H1 (cell line): Measurements from ENCODE around the gene NHS. TPM values are rescaled to one million over a fixed set of nuclear protein-coding genes. Genes with fewer than 3 reads are reported as not detected.

Source experiments
- CTCF ChIA-PET: fragments of 300-600 bp; sonication (Branson Sonifier 250); formaldehyde crosslinking; loops from one replicate; lab custom pipeline; 2021; ENCODE audit not compliant: partially characterized antibody; lab: Charles Lee
- POLR2A ChIA-PET: fragments of 300-600 bp; sonication (Branson Sonifier 250); formaldehyde crosslinking; loops from one replicate; lab custom pipeline; 2021; ENCODE audit warnings: inconsistent platforms; ENCODE audit not compliant: partially characterized antibody; lab: Charles Lee
- DNase-seq, 2 experiments: peaks; one replicate each; pipeline versions ENCODE4 v3.0.0 to v3.0.0-alpha.2; 2010 to 2022; ENCODE audit warnings: low spot score in 2 of 2, low read depth in 1 of 2, mixed read lengths in 1 of 2
- FAIRE-seq: peaks from 2 replicates; lab custom pipeline; 2011; peaks lifted over from hg19 to GRCh38; lab: Jason Lieb, UNC
- H2AFZ ChIP-seq: 2 replicates; pipeline ENCODE4 v1.8.1; 2012; ENCODE audit warnings: low read length, inconsistent platforms
- H2AK5ac ChIP-seq: 2 replicates; pipeline ENCODE4 v1.6.1; 2013; ENCODE audit warnings: low read depth, low read length
- H2BK120ac ChIP-seq: replicated peaks from 2 replicates; pipeline ENCODE3; 2013; ENCODE audit warnings: low read depth, low read length, inconsistent platforms
- H2BK12ac ChIP-seq: 2 replicates; pipeline ENCODE4 v1.6.1; 2013; ENCODE audit warnings: low read depth, low read length
- H2BK15ac ChIP-seq: 2 replicates; pipeline ENCODE4 v1.6.1; 2013; ENCODE audit warnings: low read length
- H2BK20ac ChIP-seq: 2 replicates; pipeline ENCODE4 v1.6.1; 2013; ENCODE audit warnings: low read length
- H2BK5ac ChIP-seq: 2 replicates; pipeline ENCODE4 v1.6.1; 2013; ENCODE audit warnings: low read depth, low read length
- H3K14ac ChIP-seq: 2 replicates; pipeline ENCODE4 v1.6.1; 2013; ENCODE audit warnings: inconsistent platforms; ENCODE audit not compliant: insufficient read length
- H3K18ac ChIP-seq: 2 replicates; pipeline ENCODE4 v1.6.1; 2013; ENCODE audit warnings: low read length; ENCODE audit errors: extremely low read depth
- H3K23ac ChIP-seq: 2 replicates; pipeline ENCODE4 v1.6.1; 2013; ENCODE audit warnings: inconsistent platforms; ENCODE audit not compliant: insufficient read length
- H3K23me2 ChIP-seq: 2 replicates; pipeline ENCODE4 v1.6.1; 2013; ENCODE audit warnings: low read depth, low read length
- H3K27ac ChIP-seq: 2 replicates; pipeline ENCODE4 v1.6.1; 2011; ENCODE audit warnings: low read depth, low read length, inconsistent platforms
- H3K27me3 ChIP-seq, 4 experiments: replicated peaks in 1 of 4; 1 replicate in 1 of 4; 2 replicates in 3 of 4; pipeline versions ENCODE4 v1.6.1 to v1.8.1; 2011 to 2013; ENCODE audit warnings: low read length in 3 of 4, mild to moderate bottlenecking in 3 of 4, inconsistent platforms in 2 of 4, mixed read lengths in 2 of 4, moderate library complexity in 1 of 4; ENCODE audit not compliant: control insufficient read depth in 3 of 4, insufficient read depth in 3 of 4; ENCODE audit errors: extremely low read depth in 1 of 4
- H3K36me3 ChIP-seq, 4 experiments: 2 replicates each; pipeline versions ENCODE4 v1.6.1 to v1.8.1; 2011 to 2013; ENCODE audit warnings: mild to moderate bottlenecking in 4 of 4, low read length in 3 of 4, moderate library complexity in 2 of 4, control low read depth in 1 of 4, inconsistent platforms in 1 of 4; ENCODE audit not compliant: insufficient read depth in 4 of 4, control insufficient read depth in 2 of 4
- H3K4ac ChIP-seq: replicated peaks from 2 replicates; pipeline ENCODE3; 2013; ENCODE audit warnings: low read length, low read depth, mixed read lengths, inconsistent platforms; ENCODE audit not compliant: insufficient read length
- H3K4me1 ChIP-seq, 4 experiments: replicated peaks in 1 of 4; 1 replicate in 1 of 4; 2 replicates in 3 of 4; pipeline versions ENCODE4 v1.6.1 to v1.8.1; 2011 to 2013; ENCODE audit warnings: low read length in 3 of 4, inconsistent platforms in 2 of 4, mixed read lengths in 1 of 4; ENCODE audit not compliant: insufficient read depth in 4 of 4, control insufficient read depth in 3 of 4
- H3K4me2 ChIP-seq, 2 experiments: 2 replicates each; pipeline versions ENCODE4 v1.6.1 to v1.8.1; 2011 to 2013; ENCODE audit warnings: low read depth in 2 of 2, low read length in 2 of 2, control low read depth in 1 of 2, inconsistent platforms in 1 of 2, mild to moderate bottlenecking in 1 of 2; ENCODE audit not compliant: insufficient read depth in 1 of 2
- H3K4me3 ChIP-seq, 4 experiments: fragments of 200-600, 300-600 bp in 1 of 4; sonication (generic), shearing (Covaris generic), sonication (Bioruptor Twin) in 1 of 4; 2 replicates each; pipeline versions ENCODE4 v1.5.1 to v1.8.1; 2011 to 2016; ENCODE audit warnings: low read length in 4 of 4, low read depth in 3 of 4, control low read depth in 2 of 4, inconsistent platforms in 2 of 4, mild to moderate bottlenecking in 2 of 4, mixed read lengths in 1 of 4, moderate library complexity in 1 of 4; ENCODE audit not compliant: insufficient read depth in 2 of 4; ENCODE audit errors: extremely low read depth in 1 of 4
- H3K56ac ChIP-seq: replicated peaks from 2 replicates; pipeline ENCODE3; 2013; ENCODE audit warnings: low read depth, mild to moderate bottlenecking, mixed read lengths, low read length, inconsistent platforms; ENCODE audit not compliant: insufficient read length
- H3K79me1 ChIP-seq: 2 replicates; pipeline ENCODE4 v1.6.1; 2013; ENCODE audit warnings: low read depth, low read length, control low read depth
- H3K79me2 ChIP-seq, 2 experiments: 2 replicates each; pipeline versions ENCODE4 v1.6.1 to v1.8.1; 2012 to 2013; ENCODE audit warnings: low read length in 2 of 2, mild to moderate bottlenecking in 2 of 2, inconsistent platforms in 1 of 2; ENCODE audit not compliant: insufficient read depth in 2 of 2, control insufficient read depth in 1 of 2
- H3K9ac ChIP-seq, 4 experiments: replicated peaks in 1 of 4; 1 replicate in 1 of 4; 2 replicates in 3 of 4; pipeline versions ENCODE4 v1.6.1 to v1.8.1; 2011 to 2013; ENCODE audit warnings: low read depth in 3 of 4, low read length in 3 of 4, control low read depth in 2 of 4, mild to moderate bottlenecking in 2 of 4, moderate library complexity in 2 of 4, inconsistent platforms in 1 of 4; ENCODE audit errors: extremely low read depth in 1 of 4
- H3K9me3 ChIP-seq, 2 experiments: 2 replicates each; pipeline versions ENCODE4 v1.6.1 to v1.8.1; 2012 to 2013; ENCODE audit warnings: mild to moderate bottlenecking in 2 of 2, moderate library complexity in 2 of 2, control low read depth in 1 of 2, inconsistent platforms in 1 of 2, low read depth in 1 of 2, low read length in 1 of 2, mixed read lengths in 1 of 2; ENCODE audit not compliant: insufficient read depth in 2 of 2
- H4K20me1 ChIP-seq, 2 experiments: replicated peaks in 1 of 2; 2 replicates each; pipeline versions ENCODE3 to v1.8.1; 2011 to 2013; ENCODE audit warnings: inconsistent platforms in 2 of 2, low read length in 2 of 2, mild to moderate bottlenecking in 1 of 2; ENCODE audit not compliant: insufficient read depth in 2 of 2, control insufficient read depth in 1 of 2
- H4K5ac ChIP-seq: 2 replicates; pipeline ENCODE4 v1.6.1; 2013; ENCODE audit warnings: low read length, low read depth, mixed read lengths, inconsistent platforms; ENCODE audit not compliant: insufficient read length
- H4K8ac ChIP-seq: 2 replicates; pipeline ENCODE4 v1.8.0; 2013; ENCODE audit warnings: mild to moderate bottlenecking, moderate library complexity, low read length, inconsistent platforms; ENCODE audit not compliant: insufficient read depth; ENCODE audit errors: extremely low read depth
- H4K91ac ChIP-seq: replicated peaks from 2 replicates; pipeline ENCODE3; 2013; ENCODE audit warnings: low read length, mixed read lengths, inconsistent platforms; ENCODE audit not compliant: insufficient read length
- CHD7 ChIP-seq: fragments of 300-600 bp; sonication (generic); IDR thresholded peaks from 2 replicates; pipeline ENCODE4 v1.7.1; 2012; ENCODE audit warnings: low read length, moderate library complexity, mild to moderate bottlenecking, inconsistent platforms; ENCODE audit not compliant: insufficient replicate concordance
- WGBS, 2 experiments: shearing (Covaris generic) in 1 of 2; methylation state at CpG; one replicate each; pipeline versions ENCODE4 v1.1.6 to v1.1.7; 2013 to 2015; ENCODE audit warnings: low lambda C conversion rate in 2 of 2, mixed read lengths in 2 of 2, inconsistent platforms in 1 of 2, low coverage in 1 of 2, missing lambda C conversion rate in 1 of 2; ENCODE audit not compliant: insufficient replicate concordance in 2 of 2, insufficient coverage in 1 of 2, insufficient read length in 1 of 2; ENCODE audit errors: extremely low coverage in 1 of 2, missing lambda C conversion rate in 1 of 2; 5-methylcytosine and 5-hydroxymethylcytosine counted together
- polyA plus RNA-seq, 7 experiments: library from polyadenylated mRNA; depleted of rRNA in 3 of 7; stranded (reverse) in 5 of 7; unstranded in 2 of 7; fragments of >200 nt in 5 of 7; fragments of 200-250 nt in 2 of 7; gene quantifications; 1 replicate in 5 of 7; 2 replicates in 1 of 7; 4 replicates in 1 of 7; pipeline versions ENCODE4 v1.2.1 to v1.2.3, GENCODE V29; 2011 to 2013; ENCODE audit warnings: missing spikeins in 2 of 7, mixed read lengths in 2 of 7
- total RNA-seq: library from RNA; stranded (reverse); fragmentation: NEBNext Ultra II Directional; extraction: Animal tissue kit (Norgen Biotek cat#: 25700); gene quantifications from 2 replicates; pipeline ENCODE4 v1.2.1, GENCODE V29; 2021

The NHS gene
- total and polyA plus RNA-seq, 2 of the 8 experiments (the other 6 are each of a cell fraction or from before 2014, with no cell fraction given) = 2.2 to 6.7 TPM

GRCh38 chrX:17610788-17611187, 235.8 kb downstream of the NHS start:
- H3K18ac ChIP-seq = no peak overlapping the region
- no peak overlapping the region for H2BK12ac ChIP-seq
- no peak for FAIRE-seq
- no peaks in the 10 kb centered on the region for H3K23me2 ChIP-seq
- no peaks in the 10 kb centered on the region for H3K79me1 ChIP-seq
- no peak overlapping the region for H3K9ac ChIP-seq
- H3K9me3 ChIP-seq = no peaks in the 10 kb centered on the region
- H2BK120ac ChIP-seq = no peak overlapping the region
- H3K4ac ChIP-seq = no peak overlapping the region
- no peak overlapping the region for H3K14ac ChIP-seq
- H4K91ac ChIP-seq = no peak overlapping the region
- H4K8ac ChIP-seq = no peak overlapping the region
- no peak overlapping the region for H3K4me3 ChIP-seq
- H3K4me2 ChIP-seq = no peak overlapping the region
- no peak for DNase-seq
- no peak overlapping the region for H2BK5ac ChIP-seq
- no peak overlapping the region for H2AFZ ChIP-seq
- H3K36me3 ChIP-seq = no peaks in the 10 kb centered on the region
- H3K4me1 ChIP-seq = no peaks in the 10 kb centered on the region
- POLR2A ChIA-PET = no interaction called here
- H2AK5ac ChIP-seq = no peak overlapping the region
- CTCF ChIA-PET = no interaction called here
- H2BK15ac ChIP-seq = no peak overlapping the region
- no peak overlapping the region for H2BK20ac ChIP-seq
- no peak overlapping the region for H4K5ac ChIP-seq
- H3K56ac ChIP-seq = no peak overlapping the region
- WGBS, 2 experiments = 95% methylated on average over 5 of the region's 5 CpGs; no CpG with 5 or more reads in 1 of the 2 experiments
- H3K27ac ChIP-seq = no peak overlapping the region
- no peak overlapping the region for H3K23ac ChIP-seq
- no peaks in the 10 kb centered on the region for H4K20me1 ChIP-seq
- no peaks in the 10 kb centered on the region for H3K79me2 ChIP-seq
- no peaks in the 10 kb centered on the region for H3K27me3 ChIP-seq
- no peak for TF ChIP-seq CHD7
